Hepatocyte (in vitro differentiated cells): ENCODE measurements around the gene OR10H5. TPM values are rescaled to one million over a fixed set of nuclear protein-coding genes. Genes with fewer than 3 reads are reported as not detected.
"Not testable (repeated sequence)": the region's sequence is repeated elsewhere in the genome, so short reads cannot be mapped to it uniquely, and the experiment has no call there.

ENCODE experiments used
- DNase-seq: peaks from one replicate; pipeline ENCODE4 v3.0.0-alpha.2; 2016; ENCODE audit warnings: low spot score
- H2AFZ ChIP-seq: fragments of 200-600 bp; sonication (generic); 2 replicates; pipeline ENCODE4 v1.6.0; 2016; ENCODE audit warnings: antibody characterized with exemption, mild to moderate bottlenecking
- H3K27ac ChIP-seq: fragments of 200-600 bp; sonication (generic); 2 replicates; pipeline ENCODE4 v1.5.1; 2016; ENCODE audit warnings: mild to moderate bottlenecking
- H3K27me3 ChIP-seq: fragments of 200-600 bp; sonication (generic); 2 replicates; pipeline ENCODE4 v1.6.1; 2016
- H3K36me3 ChIP-seq: fragments of 200-600 bp; sonication (generic); replicated peaks from 2 replicates; pipeline ENCODE4 v1.5.1; 2016; ENCODE audit warnings: low read depth; ENCODE audit not compliant: insufficient read depth
- H3K4me1 ChIP-seq: fragments of 200-600 bp; sonication (generic); 2 replicates; pipeline ENCODE4 v1.5.1; 2016; ENCODE audit warnings: mild to moderate bottlenecking, moderate library complexity; ENCODE audit not compliant: insufficient read depth
- H3K4me2 ChIP-seq: fragments of 200-600 bp; sonication (generic); 2 replicates; pipeline ENCODE4 v1.6.0; 2016
- H3K4me3 ChIP-seq: fragments of 200-600 bp; sonication (generic); 2 replicates; pipeline ENCODE4 v1.5.1; 2016; ENCODE audit warnings: mild to moderate bottlenecking
- H3K79me2 ChIP-seq: fragments of 200-600 bp; sonication (generic); 2 replicates; pipeline ENCODE4 v1.6.0; 2017; ENCODE audit warnings: mild to moderate bottlenecking
- H3K9me2 ChIP-seq: fragments of 200-600 bp; sonication (generic); replicated peaks from 2 replicates; pipeline ENCODE4 v1.6.0; 2017; ENCODE audit warnings: mild to moderate bottlenecking; ENCODE audit not compliant: insufficient read depth
- H3K9me3 ChIP-seq: fragments of 200-600 bp; sonication (generic); 2 replicates; pipeline ENCODE4 v1.5.1; 2016; ENCODE audit warnings: low read depth, mild to moderate bottlenecking
- H4K20me1 ChIP-seq: fragments of 200-600 bp; sonication (generic); 2 replicates; pipeline ENCODE4 v1.6.0; 2016; ENCODE audit warnings: mild to moderate bottlenecking; ENCODE audit not compliant: insufficient read depth, poor library complexity, severe bottlenecking
- EZH2 ChIP-seq: fragments of 200-600 bp; sonication (generic); IDR thresholded peaks from 2 replicates; pipeline ENCODE4 v1.6.1; 2016; ENCODE audit warnings: antibody characterized with exemption, mild to moderate bottlenecking, borderline replicate concordance
- EZH2phosphoT487 ChIP-seq: fragments of 200-600 bp; sonication (generic); IDR thresholded peaks from one replicate; pipeline ENCODE4 v1.6.1; 2018; ENCODE audit warnings: antibody characterized with exemption, mild to moderate bottlenecking, low read depth, moderate library complexity; ENCODE audit not compliant: unreplicated experiment, severe bottlenecking
- WGBS: methylation state at CpG from one replicate; pipeline ENCODE4 v1.1.6; 2016; ENCODE audit warnings: low lambda C conversion rate; ENCODE audit errors: missing lambda C conversion rate; 5-methylcytosine and 5-hydroxymethylcytosine counted together
- polyA plus RNA-seq: library from polyadenylated mRNA; unstranded; fragments of >200 nt; fragmentation: Nextera tagmentation; extraction: Ambion mirVana; gene quantifications from 2 replicates; pipeline ENCODE4 v1.2.1, GENCODE V29; 2016
- total RNA-seq: library from RNA; depleted of rRNA; stranded (reverse); fragments of >200 nt; gene quantifications from 2 replicates; pipeline ENCODE4 v1.2.3, GENCODE V29; 2014
- TF ChIP-seq, protein P1 (sequence below): fragments of 200-600 bp; sonication (generic); IDR thresholded peaks from 2 replicates; pipeline ENCODE4 v1.5.1; 2016; ENCODE audit warnings: antibody characterized with exemption, mild to moderate bottlenecking; ENCODE audit not compliant: poor library complexity

The OR10H5 gene
- total and polyA plus RNA-seq, 2 experiments from 2014 or later: not detected

DNA sequence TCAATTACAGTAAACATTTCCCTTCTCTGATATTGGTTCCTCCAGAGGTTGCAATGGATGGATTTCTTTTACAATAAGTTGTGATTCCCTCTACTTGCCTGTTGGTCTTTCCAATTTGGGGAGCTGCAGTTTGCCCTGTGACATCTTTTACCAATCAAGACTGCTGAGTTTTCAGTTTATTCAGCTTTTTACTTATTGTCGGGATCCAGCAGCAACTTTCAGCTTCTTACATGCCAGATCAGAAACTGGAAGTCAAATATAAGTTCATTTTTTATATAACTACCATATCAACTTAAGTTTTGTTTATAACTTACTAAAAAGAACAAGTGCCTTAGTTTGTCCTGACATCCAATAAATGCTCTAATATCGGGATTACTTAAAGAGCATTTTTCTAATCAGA is 39.2 kb upstream of the OR10H5 start:
- H3K27ac ChIP-seq: no peak overlapping the region
- H2AFZ ChIP-seq: no peak overlapping the region
- TF ChIP-seq EZH2phosphoT487: no peak
- WGBS: 74% methylated on average over 2 of the region's 2 CpGs
- H3K36me3 ChIP-seq: no peaks in the 10 kb centered on the region
- H3K4me2 ChIP-seq: no peak overlapping the region
- H3K9me3 ChIP-seq: peaks cover 3% of the 10 kb centered on the region
- no peaks in the 10 kb centered on the region for H3K79me2 ChIP-seq
- H3K9me2 ChIP-seq: no peaks in the 10 kb centered on the region
- H4K20me1 ChIP-seq: no peaks in the 10 kb centered on the region
- H3K4me3 ChIP-seq: no peak overlapping the region
- no peak for DNase-seq
- H3K4me1 ChIP-seq: no peaks in the 10 kb centered on the region
- H3K27me3 ChIP-seq: no peaks in the 10 kb centered on the region

DNA sequence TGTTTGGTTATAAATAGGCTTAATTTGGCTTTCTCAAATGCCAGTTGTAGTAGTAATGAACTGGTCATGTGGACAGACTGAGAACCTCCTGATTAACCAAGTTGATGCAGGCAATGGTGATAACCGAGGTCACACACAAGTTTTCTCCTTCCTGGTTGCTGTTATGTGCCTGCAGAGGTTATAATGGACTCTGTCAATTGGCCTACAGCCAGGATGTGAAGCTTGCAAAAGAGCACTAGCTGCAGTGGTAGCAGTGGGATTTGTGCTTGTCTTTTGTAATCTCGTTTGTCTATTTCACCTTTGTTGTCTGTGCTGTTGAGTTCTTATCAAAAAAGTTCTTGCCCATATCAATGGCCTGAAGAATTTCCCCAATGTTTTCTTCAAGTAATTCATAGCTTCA is 29.1 kb upstream of the OR10H5 start:
- TF ChIP-seq, protein P1, sequence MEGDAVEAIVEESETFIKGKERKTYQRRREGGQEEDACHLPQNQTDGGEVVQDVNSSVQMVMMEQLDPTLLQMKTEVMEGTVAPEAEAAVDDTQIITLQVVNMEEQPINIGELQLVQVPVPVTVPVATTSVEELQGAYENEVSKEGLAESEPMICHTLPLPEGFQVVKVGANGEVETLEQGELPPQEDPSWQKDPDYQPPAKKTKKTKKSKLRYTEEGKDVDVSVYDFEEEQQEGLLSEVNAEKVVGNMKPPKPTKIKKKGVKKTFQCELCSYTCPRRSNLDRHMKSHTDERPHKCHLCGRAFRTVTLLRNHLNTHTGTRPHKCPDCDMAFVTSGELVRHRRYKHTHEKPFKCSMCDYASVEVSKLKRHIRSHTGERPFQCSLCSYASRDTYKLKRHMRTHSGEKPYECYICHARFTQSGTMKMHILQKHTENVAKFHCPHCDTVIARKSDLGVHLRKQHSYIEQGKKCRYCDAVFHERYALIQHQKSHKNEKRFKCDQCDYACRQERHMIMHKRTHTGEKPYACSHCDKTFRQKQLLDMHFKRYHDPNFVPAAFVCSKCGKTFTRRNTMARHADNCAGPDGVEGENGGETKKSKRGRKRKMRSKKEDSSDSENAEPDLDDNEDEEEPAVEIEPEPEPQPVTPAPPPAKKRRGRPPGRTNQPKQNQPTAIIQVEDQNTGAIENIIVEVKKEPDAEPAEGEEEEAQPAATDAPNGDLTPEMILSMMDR: no peak
- TF ChIP-seq EZH2: no peak
- TF ChIP-seq EZH2phosphoT487: no peak
- Histone ChIP-seq H3K36me3 (no peaks in the 10 kb centered on the region), H3K9me2 (no peaks in the 10 kb centered on the region), H3K9me3 (no peaks in the 10 kb centered on the region), H3K27ac (no peak overlapping the region), H2AFZ (no peak overlapping the region), H3K27me3 (no peaks in the 10 kb centered on the region), H3K79me2 (no peaks in the 10 kb centered on the region), H3K4me1 (no peaks in the 10 kb centered on the region), H3K4me3 (no peak overlapping the region), H4K20me1 (no peaks in the 10 kb centered on the region), H3K4me2 (no peak overlapping the region)
- WGBS: 45% methylated on average over 2 of the region's 2 CpGs
- DNase-seq: no peak

DNA sequence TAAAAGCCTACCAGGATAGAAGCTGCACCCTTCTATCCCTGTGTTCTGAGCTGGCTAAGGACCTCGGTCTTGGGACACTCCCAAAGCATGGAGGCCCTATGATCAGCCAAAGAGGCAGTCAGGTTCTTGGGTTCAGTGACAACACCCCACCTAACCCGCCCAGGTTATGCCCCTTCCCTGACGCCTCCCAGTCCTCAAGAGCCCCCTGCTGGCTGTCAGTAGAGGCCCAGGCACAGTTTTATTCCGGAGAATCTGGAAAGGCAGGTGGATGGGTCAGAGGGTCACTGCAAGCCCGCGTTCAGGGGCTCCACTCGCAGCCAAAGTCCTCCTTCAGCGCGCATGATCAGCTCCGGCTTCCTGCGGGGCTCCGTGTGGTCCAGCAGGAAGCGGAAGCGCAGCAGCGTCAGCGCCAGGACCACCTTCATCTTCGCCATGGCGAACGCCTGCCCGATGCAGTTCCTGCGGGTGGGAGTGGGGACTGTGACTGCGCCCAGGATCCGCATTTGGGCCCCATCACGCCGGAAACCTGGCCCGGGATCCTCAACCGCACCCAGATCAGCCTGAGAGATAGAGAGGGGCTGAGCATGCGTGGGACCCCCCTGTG is 27.4 kb upstream of the OR10H5 start:
- DNase-seq: no peak
- Histone ChIP-seq H3K79me2 (no peaks in the 10 kb centered on the region), H2AFZ (no peak overlapping the region), H4K20me1 (no peaks in the 10 kb centered on the region), H3K4me2 (no peak overlapping the region), H3K9me2 (no peaks in the 10 kb centered on the region), H3K36me3 (no peaks in the 10 kb centered on the region), H3K9me3 (no peaks in the 10 kb centered on the region), H3K4me3 (no peak overlapping the region), H3K27ac (no peak overlapping the region), H3K27me3 (no peaks in the 10 kb centered on the region), H3K4me1 (no peaks in the 10 kb centered on the region)
- TF ChIP-seq, protein P1: no peak
- TF ChIP-seq EZH2phosphoT487: no peak
- TF ChIP-seq EZH2: no peak
- WGBS: 83% methylated on average over 28 of the region's 28 CpGs

DNA sequence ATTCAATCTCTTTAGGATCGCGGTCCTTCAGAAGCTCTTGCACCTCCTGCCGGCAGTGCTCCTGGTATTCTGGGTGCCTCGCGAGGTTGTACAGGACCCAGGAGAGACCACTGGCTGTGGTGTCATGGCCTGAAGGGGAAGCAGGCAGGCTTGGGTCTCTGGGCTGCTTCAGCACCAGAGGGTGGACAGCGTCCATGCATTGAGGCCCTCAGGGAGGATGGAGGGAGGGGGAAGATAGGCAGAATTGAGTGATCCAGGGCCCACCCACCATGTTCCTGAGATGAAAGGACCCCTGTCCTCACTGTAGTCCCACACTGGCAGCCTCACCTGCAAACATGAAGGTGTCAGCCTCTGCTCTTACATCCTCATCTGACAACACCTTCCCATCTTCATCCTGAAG is 17.9 kb upstream of the OR10H5 start:
- Histone ChIP-seq H3K27me3 (no peaks in the 10 kb centered on the region), H2AFZ (no peak overlapping the region), H3K79me2 (no peaks in the 10 kb centered on the region), H3K36me3 (no peaks in the 10 kb centered on the region), H3K27ac (no peak overlapping the region), H3K4me1 (no peaks in the 10 kb centered on the region), H3K9me2 (no peaks in the 10 kb centered on the region), H4K20me1 (no peaks in the 10 kb centered on the region), H3K4me3 (no peak overlapping the region), H3K4me2 (no peak overlapping the region), H3K9me3 (no peaks in the 10 kb centered on the region)
- no peak for DNase-seq
- no peak for TF ChIP-seq EZH2
- TF ChIP-seq EZH2phosphoT487: no peak
- TF ChIP-seq, protein P1: no peak
- 75% methylated on average over 6 of the region's 6 CpGs for WGBS

DNA sequence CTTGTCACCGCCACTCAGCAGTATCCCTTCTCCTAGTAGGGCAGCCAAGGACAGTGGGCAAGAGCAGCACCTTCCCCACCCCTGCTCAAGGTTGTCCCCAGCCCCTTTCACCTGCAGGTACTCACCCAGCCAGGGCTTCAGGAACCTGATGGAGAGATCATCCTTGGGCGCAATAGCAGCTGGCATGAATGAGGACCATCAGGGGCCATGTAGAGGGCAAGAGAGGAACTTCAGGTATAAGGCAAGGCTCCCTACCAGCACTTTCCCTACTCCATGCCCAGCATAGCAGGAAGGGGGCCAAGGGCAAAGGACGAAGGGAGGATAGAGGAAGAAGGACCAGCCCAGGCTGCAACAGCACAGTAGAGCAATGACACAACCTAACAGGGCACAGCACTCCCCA is 13.3 kb upstream of the OR10H5 start:
- not testable (repeated sequence) for H3K79me2 ChIP-seq, H3K27ac ChIP-seq, H2AFZ ChIP-seq, H3K4me1 ChIP-seq, H3K36me3 ChIP-seq, H3K9me3 ChIP-seq, H3K9me2 ChIP-seq, H3K4me3 ChIP-seq, H4K20me1 ChIP-seq, DNase-seq, H3K4me2 ChIP-seq, H3K27me3 ChIP-seq
- WGBS: 62% methylated on average over 3 of the region's 3 CpGs
